GM19463 (cell line): ENCODE data around the gene SLC1A2.
"Not testable (repeated sequence)": the region's sequence is repeated elsewhere in the genome, so short reads cannot be mapped to it uniquely, and the experiment has no call there.

Experiments
- ATAC-seq: cut with Tn5 transposase; IDR thresholded peaks from one replicate; pipeline ENCODE4 v1.9.1; 2021; ENCODE audit warnings: mild to moderate bottlenecking, moderate library complexity; ENCODE audit not compliant: unreplicated experiment

SLC1A2 gene

GRCh38 chr11:35232891-35233330 is 186.4 kb downstream of the SLC1A2 start:
- no peak for ATAC-seq

- ATAC-seq: no peak
Observed at GRCh38 chr11:35231076-35231860, 188.1 kb downstream of the SLC1A2 start.

- no peak for ATAC-seq
Observed at GRCh38 chr11:35230388-35230787, 189.0 kb downstream of the SLC1A2 start.

GRCh38 chr11:35228328-35228725 is 191.0 kb downstream of the SLC1A2 start:
- ATAC-seq: no peak

GRCh38 chr11:35227576-35228327 is 191.6 kb downstream of the SLC1A2 start:
- no peak for ATAC-seq

- not testable (repeated sequence) for ATAC-seq
Observed at GRCh38 chr11:35226756-35227155, 192.6 kb downstream of the SLC1A2 start.

- no peak for ATAC-seq
Observed at GRCh38 chr11:35225946-35226520, 193.3 kb downstream of the SLC1A2 start.

- ATAC-seq: no peak
Observed at GRCh38 chr11:35223991-35224390, 195.4 kb downstream of the SLC1A2 start.

- ATAC-seq: no peak
Observed at GRCh38 chr11:35223371-35223796, 196.0 kb downstream of the SLC1A2 start.

- no peak for ATAC-seq
Observed at GRCh38 chr11:35218956-35219355, 200.4 kb downstream of the SLC1A2 start.

- ATAC-seq: no peak
Observed at GRCh38 chr11:35216962-35217678, 202.2 kb downstream of the SLC1A2 start.

GRCh38 chr11:35215945-35216344 is 203.4 kb downstream of the SLC1A2 start:
- no peak for ATAC-seq

GRCh38 chr11:35214792-35215193 is 204.6 kb downstream of the SLC1A2 start:
- no peak for ATAC-seq

GRCh38 chr11:35214226-35214770 is 205.1 kb downstream of the SLC1A2 start:
- no peak for ATAC-seq

GRCh38 chr11:35211952-35212351 is 207.4 kb downstream of the SLC1A2 start:
- ATAC-seq: no peak

GRCh38 chr11:35210876-35211546 is 208.3 kb downstream of the SLC1A2 start:
- ATAC-seq: no peak

GRCh38 chr11:35208795-35209194 is 210.6 kb downstream of the SLC1A2 start:
- no peak for ATAC-seq

- no peak for ATAC-seq
Observed at GRCh38 chr11:35207471-35208403, 211.6 kb downstream of the SLC1A2 start.

- no peak for ATAC-seq
Observed at GRCh38 chr11:35206616-35207015, 212.7 kb downstream of the SLC1A2 start.
